ENCODE data around the gene SEL1L3.
"Not testable (repeated sequence)": the region's sequence is repeated elsewhere in the genome, so short reads cannot be mapped to it uniquely, and the experiment has no call there.

Gene SEL1L3

GRCh38 chr4:25879587-25879986 is 16.8 kb upstream of the SEL1L3 start:
- no peak for DNase-seq

- DNase-seq: no peak
These were observed 16.4 kb upstream of the SEL1L3 start for GRCh38 chr4:25879091-25879584.

- no peak for DNase-seq
These were observed 15.9 kb upstream of the SEL1L3 start for GRCh38 chr4:25878676-25879075.

- no peak for DNase-seq
These were observed 12.5 kb upstream of the SEL1L3 start for GRCh38 chr4:25875281-25875745.

GRCh38 chr4:25874655-25875054 is 11.9 kb upstream of the SEL1L3 start:
- DNase-seq: no peak

- no peak for DNase-seq
These were observed 10.9 kb upstream of the SEL1L3 start for GRCh38 chr4:25873632-25874129.

- DNase-seq: no peak
These were observed 10.3 kb upstream of the SEL1L3 start for GRCh38 chr4:25872851-25873631.

- no peak for DNase-seq
These were observed 7.3 kb upstream of the SEL1L3 start for GRCh38 chr4:25870081-25870480.

- DNase-seq: no peak
These were observed 5.0 kb upstream of the SEL1L3 start for GRCh38 chr4:25867781-25868294.

GRCh38 chr4:25866401-25866800 is 3.6 kb upstream of the SEL1L3 start:
- not testable (repeated sequence) for DNase-seq

GRCh38 chr4:25865586-25865985 is 2.8 kb upstream of the SEL1L3 start:
- DNase-seq: no peak

- DNase-seq: no peak
These were observed 1.1 kb upstream of the SEL1L3 start for GRCh38 chr4:25863831-25864418.

GRCh38 chr4:25863347-25863784 is 578 bp upstream of the SEL1L3 start:
- no peak for DNase-seq

- peak; percentile 31 for DNase-seq
These were observed 807 bp downstream of the SEL1L3 start for GRCh38 chr4:25861951-25862410.

GRCh38 chr4:25861280-25861950 is 1.4 kb downstream of the SEL1L3 start:
- DNase-seq: peak; percentile 33

GRCh38 chr4:25860586-25861279 is 2.1 kb downstream of the SEL1L3 start:
- peak; percentile 16 for DNase-seq

- no peak for DNase-seq
These were observed 3.2 kb downstream of the SEL1L3 start for GRCh38 chr4:25859429-25860148.

GRCh38 chr4:25857851-25858400 is 4.9 kb downstream of the SEL1L3 start:
- DNase-seq: no peak

GRCh38 chr4:25857403-25857802 is 5.4 kb downstream of the SEL1L3 start:
- DNase-seq: no peak

GRCh38 chr4:25856756-25857155 is 6.0 kb downstream of the SEL1L3 start:
- no peak for DNase-seq

- DNase-seq: no peak
These were observed 10.7 kb downstream of the SEL1L3 start for GRCh38 chr4:25852103-25852502.

All from fibroblast of skin of abdomen (primary cell).